ENCODE data around the gene GNAQ. TPM values are rescaled to one million over a fixed set of nuclear protein-coding genes. Genes with fewer than 3 reads are reported as not detected.

GNAQ gene
- polyA plus RNA-seq, 3 donors from 2014 or later, result 4.5 to 7.4 (median 5.1) TPM

GRCh38 chr9:77969083-77969482, 62.5 kb downstream of the GNAQ start:
- Mint-ChIP-seq H3K9me3 (no peaks in the 10 kb centered on the region), H3K27me3 (ENCODE audit: low read depth in 3 of 3) (peaks cover 0 to 5% (median 4%) of the 10 kb centered on the region in 3 donors), H3K36me3 (peaks cover 0 to 6% (median 0%) of the 10 kb centered on the region in 3 donors), H3K4me3 (no peak overlapping the region), H3K27ac (no peak overlapping the region), H3K4me1 (peaks cover 11 to 35% of the 10 kb centered on the region in 2 donors)
- DNase-seq, result no peak

- H3K9me3 Mint-ChIP-seq, result no peaks in the 10 kb centered on the region
Measured at GRCh38 chr9:77968506-77968905, 63.1 kb downstream of the GNAQ start.

GRCh38 chr9:77966718-77967117, 64.9 kb downstream of the GNAQ start:
- no peak overlapping the region for H3K4me3 Mint-ChIP-seq
- peaks cover 0 to 6% (median 0%) of the 10 kb centered on the region in 3 donors for H3K36me3 Mint-ChIP-seq
- H3K27ac Mint-ChIP-seq, result no peak overlapping the region
- DNase-seq, result no peak
- peaks cover 0 to 5% (median 4%) of the 10 kb centered on the region in 3 donors for H3K27me3 Mint-ChIP-seq (ENCODE audit: low read depth in 3 of 3)
- peaks cover 26 to 56% of the 10 kb centered on the region in 2 donors for H3K4me1 Mint-ChIP-seq
- H3K9me3 Mint-ChIP-seq, result no peaks in the 10 kb centered on the region

More at GRCh38 chr9:77968506-77968905, 63.1 kb downstream of the GNAQ start:
- H3K4me1 Mint-ChIP-seq, result peaks cover 13 to 39% of the 10 kb centered on the region in 2 donors
- peaks cover 0 to 5% (median 4%) of the 10 kb centered on the region in 3 donors for H3K27me3 Mint-ChIP-seq (ENCODE audit: low read depth in 3 of 3)
- no peak for DNase-seq
- no peak overlapping the region for H3K27ac Mint-ChIP-seq
- H3K4me3 Mint-ChIP-seq, result no peak overlapping the region
- peaks cover 0 to 6% (median 0%) of the 10 kb centered on the region in 3 donors for H3K36me3 Mint-ChIP-seq

GRCh38 chr9:77965445-77966123, 66.0 kb downstream of the GNAQ start:
- peak overlapping the region in 1 of 6 donors; percentile 24 for H3K27ac Mint-ChIP-seq
- peaks cover 28 to 59% of the 10 kb centered on the region in 2 donors for H3K4me1 Mint-ChIP-seq
- no peak overlapping the region for H3K4me3 Mint-ChIP-seq
- no peaks in the 10 kb centered on the region for H3K9me3 Mint-ChIP-seq
- DNase-seq, result no peak
- H3K36me3 Mint-ChIP-seq, result peaks cover 0 to 4% (median 0%) of the 10 kb centered on the region in 3 donors
- H3K27me3 Mint-ChIP-seq (ENCODE audit: low read depth in 3 of 3), result peaks cover 0 to 5% (median under 1%) of the 10 kb centered on the region in 3 donors

- Mint-ChIP-seq H3K9me3 (no peaks in the 10 kb centered on the region), H3K36me3 (no peaks in the 10 kb centered on the region), H3K4me1 (peaks cover 28 to 54% of the 10 kb centered on the region in 2 donors), H3K27me3 (ENCODE audit: low read depth in 3 of 3) (peaks cover 0 to 3% (median 2%) of the 10 kb centered on the region in 3 donors), H3K27ac (no peak overlapping the region), H3K4me3 (no peak overlapping the region)
- no peak for DNase-seq
Measured at GRCh38 chr9:77964258-77964657, 67.4 kb downstream of the GNAQ start.

- Mint-ChIP-seq H3K27ac (no peak overlapping the region), H3K4me1 (peaks cover 42 to 72% of the 10 kb centered on the region in 2 donors)
Measured at GRCh38 chr9:77961541-77961940, 70.1 kb downstream of the GNAQ start.

GRCh38 chr9:77960356-77961153, 71.1 kb downstream of the GNAQ start:
- no peak for DNase-seq
- H3K27me3 Mint-ChIP-seq (ENCODE audit: low read depth in 3 of 3), result peaks cover 2 to 3% (median 2%) of the 10 kb centered on the region in 3 donors
- H3K27ac Mint-ChIP-seq, result no peak overlapping the region
- no peak overlapping the region for H3K4me3 Mint-ChIP-seq
- H3K9me3 Mint-ChIP-seq, result no peaks in the 10 kb centered on the region
- peaks cover 46 to 67% of the 10 kb centered on the region in 2 donors for H3K4me1 Mint-ChIP-seq
- no peaks in the 10 kb centered on the region for H3K36me3 Mint-ChIP-seq

More at GRCh38 chr9:77961541-77961940, 70.1 kb downstream of the GNAQ start:
- DNase-seq, result no peak
- Mint-ChIP-seq H3K36me3 (no peaks in the 10 kb centered on the region), H3K27me3 (ENCODE audit: low read depth in 3 of 3) (peaks cover 2 to 3% (median 2%) of the 10 kb centered on the region in 3 donors), H3K9me3 (no peaks in the 10 kb centered on the region), H3K4me3 (no peak overlapping the region)

GRCh38 chr9:77959803-77960202, 71.8 kb downstream of the GNAQ start:
- Mint-ChIP-seq H3K4me3 (no peak overlapping the region), H3K4me1 (peaks cover 46 to 67% of the 10 kb centered on the region in 2 donors)

GRCh38 chr9:77957652-77958051, 74.0 kb downstream of the GNAQ start:
- no peaks in the 10 kb centered on the region for H3K9me3 Mint-ChIP-seq
- no peak overlapping the region for H3K4me3 Mint-ChIP-seq
- no peak for DNase-seq
- no peaks in the 10 kb centered on the region for H3K36me3 Mint-ChIP-seq
- H3K27ac Mint-ChIP-seq, result no peak overlapping the region
- H3K4me1 Mint-ChIP-seq, result peaks cover 51 to 69% of the 10 kb centered on the region in 2 donors
- peaks cover 2 to 4% (median 2%) of the 10 kb centered on the region in 3 donors for H3K27me3 Mint-ChIP-seq (ENCODE audit: low read depth in 3 of 3)

More at GRCh38 chr9:77959803-77960202, 71.8 kb downstream of the GNAQ start:
- DNase-seq, result no peak
- no peaks in the 10 kb centered on the region for H3K36me3 Mint-ChIP-seq
- no peaks in the 10 kb centered on the region for H3K9me3 Mint-ChIP-seq
- H3K27me3 Mint-ChIP-seq (ENCODE audit: low read depth in 3 of 3), result peaks cover 2% of the 10 kb centered on the region in 3 donors
- H3K27ac Mint-ChIP-seq, result no peak overlapping the region

GRCh38 chr9:77956555-77956954, 75.1 kb downstream of the GNAQ start:
- no peak overlapping the region for H3K27ac Mint-ChIP-seq
- H3K4me3 Mint-ChIP-seq, result no peak overlapping the region
- DNase-seq, result no peak
- H3K36me3 Mint-ChIP-seq, result no peaks in the 10 kb centered on the region
- H3K27me3 Mint-ChIP-seq (ENCODE audit: low read depth in 3 of 3), result peaks cover 0 to 4% (median 2%) of the 10 kb centered on the region in 3 donors
- no peaks in the 10 kb centered on the region for H3K9me3 Mint-ChIP-seq
- peaks cover 44 to 58% of the 10 kb centered on the region in 2 donors for H3K4me1 Mint-ChIP-seq

GRCh38 chr9:77954666-77955015, 77.0 kb downstream of the GNAQ start:
- Mint-ChIP-seq H3K27me3 (ENCODE audit: low read depth in 3 of 3) (peaks cover 0 to 2% (median 2%) of the 10 kb centered on the region in 3 donors), H3K4me1 (peaks cover 43 to 55% of the 10 kb centered on the region in 2 donors), H3K4me3 (peak overlapping the region in 2 of 5 donors; percentile 14 to 15), H3K27ac (peak overlapping the region in 5 of 6 donors; percentile 4 to 60 (median 24)), H3K36me3 (no peaks in the 10 kb centered on the region), H3K9me3 (no peaks in the 10 kb centered on the region)
- peak in 2 of 3 donors; percentile 6 to 23 for DNase-seq

- peak overlapping the region in 5 of 6 donors; percentile 4 to 57 (median 24) for H3K27ac Mint-ChIP-seq
- no peak for DNase-seq
- H3K4me3 Mint-ChIP-seq, result peak overlapping the region in 2 of 5 donors; percentile 14 to 15
- no peaks in the 10 kb centered on the region for H3K9me3 Mint-ChIP-seq
- peaks cover 43 to 55% of the 10 kb centered on the region in 2 donors for H3K4me1 Mint-ChIP-seq
- H3K36me3 Mint-ChIP-seq, result no peaks in the 10 kb centered on the region
- peaks cover 0 to 2% (median 2%) of the 10 kb centered on the region in 3 donors for H3K27me3 Mint-ChIP-seq (ENCODE audit: low read depth in 3 of 3)
Measured at GRCh38 chr9:77954013-77954665, 77.5 kb downstream of the GNAQ start.

GRCh38 chr9:77953590-77953989, 78.0 kb downstream of the GNAQ start:
- no peak overlapping the region for H3K4me3 Mint-ChIP-seq
- no peaks in the 10 kb centered on the region for H3K36me3 Mint-ChIP-seq
- H3K27ac Mint-ChIP-seq, result peak overlapping the region in 2 of 6 donors; percentile 4 to 14
- no peak for DNase-seq
- peaks cover 43 to 52% of the 10 kb centered on the region in 2 donors for H3K4me1 Mint-ChIP-seq
- H3K27me3 Mint-ChIP-seq (ENCODE audit: low read depth in 3 of 3), result peaks cover 0 to 2% (median 0%) of the 10 kb centered on the region in 3 donors
- no peaks in the 10 kb centered on the region for H3K9me3 Mint-ChIP-seq

Measured in immature natural killer cell (primary cell).